Peyer's patch (tissue), 4 donors: ENCODE results near the gene ZNF202.

Experiments used
- POLR2A ChIP-seq, 2 donors: fragments of 450-650 bp; IDR thresholded peaks; one replicate each; pipeline ENCODE4 v1.5.1; 2017; ENCODE audit warnings: antibody characterized with exemption in 2 of 2, mild to moderate bottlenecking in 2 of 2, moderate library complexity in 2 of 2
- TF ChIP-seq, protein P1 (sequence below), 6 experiments: fragments of 450-650 bp in 4 of 6; fragments of 200-600 bp in 2 of 6; sonication (generic) in 1 of 6; IDR thresholded peaks; one replicate each; pipeline ENCODE4 v1.5.1; 2017 to 2019; ENCODE audit warnings: antibody characterized with exemption in 6 of 6, mild to moderate bottlenecking in 3 of 6, moderate library complexity in 1 of 6

DNA sequence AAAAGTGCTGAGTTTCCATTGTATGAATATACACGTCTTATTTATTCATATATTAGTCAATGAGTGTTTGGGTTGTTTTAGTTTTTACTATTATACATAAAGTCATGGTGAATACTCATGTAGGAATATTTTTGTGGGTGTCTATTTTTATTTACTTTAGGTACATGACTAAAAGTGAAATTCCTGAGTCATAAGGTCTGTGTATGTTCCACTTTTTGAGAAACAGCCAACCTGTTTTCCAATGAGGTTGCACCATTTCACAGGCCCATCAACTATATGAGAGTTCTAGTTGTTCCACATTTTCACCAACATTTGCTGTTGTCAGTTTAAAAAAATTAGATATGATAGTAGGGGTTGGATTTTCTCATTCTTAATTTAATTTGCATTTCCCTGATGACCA lies 19.4 kb upstream of the ZNF202 start:
- TF ChIP-seq POLR2A (IDR thresholded peaks at IDR 0.05), result no peak
- TF ChIP-seq, protein P1, sequence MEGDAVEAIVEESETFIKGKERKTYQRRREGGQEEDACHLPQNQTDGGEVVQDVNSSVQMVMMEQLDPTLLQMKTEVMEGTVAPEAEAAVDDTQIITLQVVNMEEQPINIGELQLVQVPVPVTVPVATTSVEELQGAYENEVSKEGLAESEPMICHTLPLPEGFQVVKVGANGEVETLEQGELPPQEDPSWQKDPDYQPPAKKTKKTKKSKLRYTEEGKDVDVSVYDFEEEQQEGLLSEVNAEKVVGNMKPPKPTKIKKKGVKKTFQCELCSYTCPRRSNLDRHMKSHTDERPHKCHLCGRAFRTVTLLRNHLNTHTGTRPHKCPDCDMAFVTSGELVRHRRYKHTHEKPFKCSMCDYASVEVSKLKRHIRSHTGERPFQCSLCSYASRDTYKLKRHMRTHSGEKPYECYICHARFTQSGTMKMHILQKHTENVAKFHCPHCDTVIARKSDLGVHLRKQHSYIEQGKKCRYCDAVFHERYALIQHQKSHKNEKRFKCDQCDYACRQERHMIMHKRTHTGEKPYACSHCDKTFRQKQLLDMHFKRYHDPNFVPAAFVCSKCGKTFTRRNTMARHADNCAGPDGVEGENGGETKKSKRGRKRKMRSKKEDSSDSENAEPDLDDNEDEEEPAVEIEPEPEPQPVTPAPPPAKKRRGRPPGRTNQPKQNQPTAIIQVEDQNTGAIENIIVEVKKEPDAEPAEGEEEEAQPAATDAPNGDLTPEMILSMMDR (IDR thresholded peaks at IDR 0.05), result no peak
